Measurements from ENCODE around the gene CELF4.

GRCh38 chr18:37422596-37422995 is 143.0 kb downstream of the CELF4 start:
- TF ChIP-seq CTCF (IDR thresholded peaks at IDR 0.05): no peak
- TF ChIP-seq EP300 (IDR thresholded peaks at IDR 0.05): no peak
- no peak for TF ChIP-seq POLR2AphosphoS5 (IDR thresholded peaks at IDR 0.05)
- no peak for TF ChIP-seq POLR2A (IDR thresholded peaks at IDR 0.05)
